Measurements from ENCODE around the gene TMEM42.

DNA sequence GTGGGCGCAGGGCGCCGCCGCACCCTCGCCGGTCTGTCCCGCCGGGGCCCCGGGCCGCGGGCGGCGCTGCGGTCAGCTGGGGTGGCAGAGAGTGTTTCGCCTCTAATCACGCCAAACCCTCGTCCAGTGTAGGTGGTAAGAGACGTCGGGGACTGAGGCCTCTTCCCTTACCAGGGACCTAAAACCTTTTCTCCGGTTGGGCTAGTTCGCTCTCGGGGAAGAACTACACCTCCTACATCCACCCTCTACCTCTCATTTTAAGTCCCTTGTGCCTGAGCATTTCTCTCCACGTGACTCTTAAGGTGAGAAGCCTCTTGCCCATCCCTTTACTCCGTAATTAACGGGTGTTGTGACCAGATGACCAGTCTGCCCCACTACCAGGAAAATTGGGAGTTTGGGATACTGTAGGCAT, 520 bp downstream of the TMEM42 start:
- TF ChIP-seq, protein P1, sequence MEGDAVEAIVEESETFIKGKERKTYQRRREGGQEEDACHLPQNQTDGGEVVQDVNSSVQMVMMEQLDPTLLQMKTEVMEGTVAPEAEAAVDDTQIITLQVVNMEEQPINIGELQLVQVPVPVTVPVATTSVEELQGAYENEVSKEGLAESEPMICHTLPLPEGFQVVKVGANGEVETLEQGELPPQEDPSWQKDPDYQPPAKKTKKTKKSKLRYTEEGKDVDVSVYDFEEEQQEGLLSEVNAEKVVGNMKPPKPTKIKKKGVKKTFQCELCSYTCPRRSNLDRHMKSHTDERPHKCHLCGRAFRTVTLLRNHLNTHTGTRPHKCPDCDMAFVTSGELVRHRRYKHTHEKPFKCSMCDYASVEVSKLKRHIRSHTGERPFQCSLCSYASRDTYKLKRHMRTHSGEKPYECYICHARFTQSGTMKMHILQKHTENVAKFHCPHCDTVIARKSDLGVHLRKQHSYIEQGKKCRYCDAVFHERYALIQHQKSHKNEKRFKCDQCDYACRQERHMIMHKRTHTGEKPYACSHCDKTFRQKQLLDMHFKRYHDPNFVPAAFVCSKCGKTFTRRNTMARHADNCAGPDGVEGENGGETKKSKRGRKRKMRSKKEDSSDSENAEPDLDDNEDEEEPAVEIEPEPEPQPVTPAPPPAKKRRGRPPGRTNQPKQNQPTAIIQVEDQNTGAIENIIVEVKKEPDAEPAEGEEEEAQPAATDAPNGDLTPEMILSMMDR (IDR thresholded peaks at IDR 0.05): no peak
- no peak for TF ChIP-seq POLR2A (IDR thresholded peaks at IDR 0.05)

Measured in lower leg skin (tissue), 3 donors.